Kidney epithelial cell (primary cell): ENCODE measurements around the gene LIMS1. TPM values are rescaled to one million over a fixed set of nuclear protein-coding genes. Genes with fewer than 3 reads are reported as not detected.

Experiments
- DNase-seq: peaks from one replicate; pipeline ENCODE4 v3.0.0-alpha.2; 2010; ENCODE audit warnings: low read depth
- H3K27me3 ChIP-seq: 2 replicates; pipeline ENCODE4 v1.6.0; 2011; ENCODE audit warnings: low read length; ENCODE audit not compliant: control insufficient read depth, insufficient read depth
- H3K36me3 ChIP-seq: 2 replicates; pipeline ENCODE4 v1.5.1; 2011; ENCODE audit warnings: low read length; ENCODE audit not compliant: control insufficient read depth, insufficient read depth
- H3K4me3 ChIP-seq: 2 replicates; pipeline ENCODE4 v1.5.1; 2011; ENCODE audit warnings: low read depth, mild to moderate bottlenecking, control low read depth, low read length
- total RNA-seq: library from RNA; depleted of rRNA; stranded (reverse); fragments of >200 nt; gene quantifications from 2 replicates; pipeline ENCODE4 v1.2.3, GENCODE V29; 2015
- TF ChIP-seq, protein P1 (sequence below): IDR thresholded peaks from 2 replicates; pipeline ENCODE4 v1.5.1; 2011; ENCODE audit warnings: mild to moderate bottlenecking, moderate library complexity, low read length, control low read depth, inconsistent platforms; ENCODE audit not compliant: insufficient read depth, poor library complexity, severe bottlenecking

Gene LIMS1
- total RNA-seq, 1 donor from 2014 or later = 202 TPM

- Histone ChIP-seq H3K27me3 (no peaks in the 10 kb centered on the region), H3K4me3 (no peak overlapping the region), H3K36me3 (no peaks in the 10 kb centered on the region)
- DNase-seq = no peak
- TF ChIP-seq, protein P1, sequence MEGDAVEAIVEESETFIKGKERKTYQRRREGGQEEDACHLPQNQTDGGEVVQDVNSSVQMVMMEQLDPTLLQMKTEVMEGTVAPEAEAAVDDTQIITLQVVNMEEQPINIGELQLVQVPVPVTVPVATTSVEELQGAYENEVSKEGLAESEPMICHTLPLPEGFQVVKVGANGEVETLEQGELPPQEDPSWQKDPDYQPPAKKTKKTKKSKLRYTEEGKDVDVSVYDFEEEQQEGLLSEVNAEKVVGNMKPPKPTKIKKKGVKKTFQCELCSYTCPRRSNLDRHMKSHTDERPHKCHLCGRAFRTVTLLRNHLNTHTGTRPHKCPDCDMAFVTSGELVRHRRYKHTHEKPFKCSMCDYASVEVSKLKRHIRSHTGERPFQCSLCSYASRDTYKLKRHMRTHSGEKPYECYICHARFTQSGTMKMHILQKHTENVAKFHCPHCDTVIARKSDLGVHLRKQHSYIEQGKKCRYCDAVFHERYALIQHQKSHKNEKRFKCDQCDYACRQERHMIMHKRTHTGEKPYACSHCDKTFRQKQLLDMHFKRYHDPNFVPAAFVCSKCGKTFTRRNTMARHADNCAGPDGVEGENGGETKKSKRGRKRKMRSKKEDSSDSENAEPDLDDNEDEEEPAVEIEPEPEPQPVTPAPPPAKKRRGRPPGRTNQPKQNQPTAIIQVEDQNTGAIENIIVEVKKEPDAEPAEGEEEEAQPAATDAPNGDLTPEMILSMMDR = no peak
Measured at GRCh38 chr2:108538000-108538625, 3.8 kb downstream of the LIMS1 start.

DNA sequence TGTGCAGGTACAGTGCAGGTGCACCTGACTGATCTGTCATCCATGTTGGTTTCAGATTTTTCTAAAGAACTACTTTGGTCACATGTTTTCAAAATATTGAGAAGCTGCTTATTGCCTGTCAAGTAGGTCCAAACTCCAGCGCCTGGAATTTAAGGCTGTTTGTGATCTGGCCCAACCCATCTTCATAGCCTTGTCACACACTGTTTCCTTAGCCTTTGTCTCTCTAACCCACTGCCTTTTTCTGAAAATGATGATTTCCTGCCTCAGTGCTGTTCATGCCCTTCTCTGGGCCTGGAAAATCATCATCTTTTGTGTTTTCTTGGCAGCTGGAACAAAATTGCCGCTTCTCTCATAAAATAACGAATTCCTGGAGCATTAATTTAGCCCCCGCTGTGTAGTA is 7.2 kb downstream of the LIMS1 start:
- no peak for DNase-seq
- no peak overlapping the region for H3K4me3 ChIP-seq
- no peaks in the 10 kb centered on the region for H3K27me3 ChIP-seq
- TF ChIP-seq, protein P1 = no peak
- H3K36me3 ChIP-seq = no peaks in the 10 kb centered on the region

DNA sequence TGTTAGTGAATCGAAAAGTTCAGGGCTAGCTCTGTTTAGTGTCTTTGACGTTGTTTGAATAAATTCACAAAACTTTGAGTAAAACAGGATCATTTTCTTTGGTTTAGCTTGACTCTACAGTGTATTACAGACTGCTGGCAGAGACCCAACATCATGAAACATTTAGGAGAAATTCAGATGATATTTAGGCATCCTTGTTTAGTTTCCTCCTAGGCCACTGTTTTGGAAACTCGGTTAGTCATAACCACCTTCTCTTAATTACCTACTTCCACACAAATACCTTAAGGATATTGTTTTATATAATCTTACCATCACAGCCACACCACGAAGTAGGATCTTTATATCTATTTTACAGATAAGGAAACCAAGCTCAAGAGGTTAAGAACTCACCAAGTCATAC is 7.8 kb downstream of the LIMS1 start:
- DNase-seq = no peak
- TF ChIP-seq, protein P1 = no peak
- H3K4me3 ChIP-seq = no peak overlapping the region
- H3K27me3 ChIP-seq = no peaks in the 10 kb centered on the region
- H3K36me3 ChIP-seq = no peaks in the 10 kb centered on the region

DNA sequence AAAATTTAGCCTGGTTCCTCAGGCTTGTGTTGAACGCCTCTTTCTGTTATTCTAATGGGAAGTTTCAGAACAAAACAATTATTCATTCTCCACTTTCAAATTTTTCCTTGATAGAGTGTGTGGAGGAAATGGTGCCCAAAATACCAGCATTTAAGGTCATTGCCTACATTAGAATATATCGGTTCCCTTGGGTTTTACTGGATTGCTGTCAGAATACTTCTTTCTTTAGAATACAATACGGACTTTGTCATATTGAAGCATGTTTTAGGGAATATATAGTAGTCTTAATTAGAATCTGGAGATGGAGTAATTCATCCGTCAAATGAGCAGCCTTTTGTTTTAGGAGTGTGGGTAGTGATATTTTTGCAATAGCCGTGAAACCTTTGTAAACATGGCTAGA is 13.3 kb downstream of the LIMS1 start:
- Histone ChIP-seq H3K4me3 (no peak overlapping the region), H3K27me3 (no peaks in the 10 kb centered on the region), H3K36me3 (no peaks in the 10 kb centered on the region)
- DNase-seq = no peak
- TF ChIP-seq, protein P1 = no peak

- Histone ChIP-seq H3K27me3 (no peaks in the 10 kb centered on the region), H3K4me3 (no peak overlapping the region), H3K36me3 (no peaks in the 10 kb centered on the region)
- TF ChIP-seq, protein P1 = no peak
- DNase-seq = no peak
Measured at GRCh38 chr2:108548208-108549003, 14.1 kb downstream of the LIMS1 start.
